HFF-Myc (cell line): ENCODE data around the gene LPCAT4.

Source experiments
- DNase-seq: peaks from one replicate; pipeline ENCODE4 v3.0.0-alpha.2; 2011; ENCODE audit warnings: low read depth; ENCODE audit errors: extremely low read depth
- H3K4me3 ChIP-seq: replicated peaks from 2 replicates; pipeline ENCODE4 v1.5.1; 2011; ENCODE audit warnings: low read depth, mild to moderate bottlenecking, control low read depth, low read length
- TF ChIP-seq, protein P1 (sequence below): IDR thresholded peaks from 2 replicates; pipeline ENCODE4 v1.5.1; 2012; ENCODE audit warnings: mild to moderate bottlenecking, low read depth, low read length, control low read depth; ENCODE audit errors: missing control alignments

The LPCAT4 gene

DNA sequence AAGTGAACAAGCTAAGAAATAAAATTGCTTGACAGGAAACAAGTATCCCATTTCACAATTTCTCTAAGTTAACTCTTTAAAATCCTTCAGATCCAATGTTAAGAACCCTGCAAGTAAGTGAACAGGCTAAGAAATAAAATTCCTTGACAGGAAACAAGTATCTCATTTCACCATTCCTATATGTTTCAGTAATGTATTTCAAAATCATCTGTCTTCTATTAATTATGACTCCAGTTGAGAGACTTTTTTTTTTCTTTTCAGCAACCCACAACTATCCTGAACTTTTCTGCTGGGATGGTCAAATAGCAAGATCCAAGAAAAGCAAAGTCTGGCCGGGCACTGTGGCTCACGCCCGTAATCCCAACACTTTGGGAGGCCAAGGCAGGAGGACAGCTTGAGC lies 27.1 kb downstream of the LPCAT4 start:
- H3K4me3 ChIP-seq, result no peak overlapping the region
- no peak for DNase-seq
- TF ChIP-seq, protein P1, sequence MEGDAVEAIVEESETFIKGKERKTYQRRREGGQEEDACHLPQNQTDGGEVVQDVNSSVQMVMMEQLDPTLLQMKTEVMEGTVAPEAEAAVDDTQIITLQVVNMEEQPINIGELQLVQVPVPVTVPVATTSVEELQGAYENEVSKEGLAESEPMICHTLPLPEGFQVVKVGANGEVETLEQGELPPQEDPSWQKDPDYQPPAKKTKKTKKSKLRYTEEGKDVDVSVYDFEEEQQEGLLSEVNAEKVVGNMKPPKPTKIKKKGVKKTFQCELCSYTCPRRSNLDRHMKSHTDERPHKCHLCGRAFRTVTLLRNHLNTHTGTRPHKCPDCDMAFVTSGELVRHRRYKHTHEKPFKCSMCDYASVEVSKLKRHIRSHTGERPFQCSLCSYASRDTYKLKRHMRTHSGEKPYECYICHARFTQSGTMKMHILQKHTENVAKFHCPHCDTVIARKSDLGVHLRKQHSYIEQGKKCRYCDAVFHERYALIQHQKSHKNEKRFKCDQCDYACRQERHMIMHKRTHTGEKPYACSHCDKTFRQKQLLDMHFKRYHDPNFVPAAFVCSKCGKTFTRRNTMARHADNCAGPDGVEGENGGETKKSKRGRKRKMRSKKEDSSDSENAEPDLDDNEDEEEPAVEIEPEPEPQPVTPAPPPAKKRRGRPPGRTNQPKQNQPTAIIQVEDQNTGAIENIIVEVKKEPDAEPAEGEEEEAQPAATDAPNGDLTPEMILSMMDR, result no peak

GRCh38 chr15:34338347-34338746 lies 28.6 kb downstream of the LPCAT4 start:
- H3K4me3 ChIP-seq, result peak overlapping the region; percentile 67; the same call in 1 of the 2 replicates
- DNase-seq, result no peak
- TF ChIP-seq, protein P1, result no peak

DNA sequence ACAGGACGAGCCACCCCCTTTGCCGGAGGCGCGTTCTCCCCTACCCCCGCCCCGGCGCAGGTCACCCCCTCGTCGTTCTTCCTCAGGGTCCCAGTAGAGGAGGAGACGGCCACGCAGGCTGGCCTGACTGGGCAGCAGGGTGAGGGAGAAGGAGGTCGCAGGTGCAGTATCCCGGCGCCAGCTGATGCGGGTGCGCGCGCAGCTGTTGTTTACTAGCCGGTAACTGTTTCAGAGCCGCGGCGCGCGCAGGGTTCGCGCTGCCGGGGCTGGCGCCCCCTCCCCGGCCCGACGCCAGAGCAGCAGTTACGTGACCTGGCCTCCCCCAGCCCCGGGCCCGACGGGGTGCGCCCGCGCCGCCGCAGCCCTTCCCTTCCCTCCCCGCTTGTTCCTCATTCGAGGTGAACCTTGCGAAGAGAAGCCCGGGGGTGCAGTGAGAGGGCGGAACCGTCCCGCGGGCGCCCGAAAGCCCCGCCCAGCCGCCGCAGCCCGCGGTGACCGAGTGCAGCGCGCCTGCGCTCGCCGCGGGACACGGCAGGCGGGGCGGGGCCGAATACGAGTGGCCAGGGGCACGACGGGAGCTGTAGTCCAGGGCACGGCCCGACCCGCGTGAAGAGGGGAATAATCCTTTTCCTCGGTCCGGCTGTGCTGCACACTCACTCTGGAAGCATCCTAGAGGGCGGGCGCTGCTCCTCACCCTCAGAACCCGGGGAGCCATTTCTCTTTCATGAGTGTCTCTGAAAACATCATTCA lies 29.3 kb downstream of the LPCAT4 start, which contains the start of gene SLC12A6:
Gene SLC12A6, minus strand, starts transcription at position 225 of the 750 bp plus-strand sequence. CDS start 1,101 bp downstream, outside the sequence.
- H3K4me3 ChIP-seq, result peak within 1 kb of the TSS; percentile 67
- DNase-seq, result peak; percentile 70
- TF ChIP-seq, protein P1, result no peak

DNA sequence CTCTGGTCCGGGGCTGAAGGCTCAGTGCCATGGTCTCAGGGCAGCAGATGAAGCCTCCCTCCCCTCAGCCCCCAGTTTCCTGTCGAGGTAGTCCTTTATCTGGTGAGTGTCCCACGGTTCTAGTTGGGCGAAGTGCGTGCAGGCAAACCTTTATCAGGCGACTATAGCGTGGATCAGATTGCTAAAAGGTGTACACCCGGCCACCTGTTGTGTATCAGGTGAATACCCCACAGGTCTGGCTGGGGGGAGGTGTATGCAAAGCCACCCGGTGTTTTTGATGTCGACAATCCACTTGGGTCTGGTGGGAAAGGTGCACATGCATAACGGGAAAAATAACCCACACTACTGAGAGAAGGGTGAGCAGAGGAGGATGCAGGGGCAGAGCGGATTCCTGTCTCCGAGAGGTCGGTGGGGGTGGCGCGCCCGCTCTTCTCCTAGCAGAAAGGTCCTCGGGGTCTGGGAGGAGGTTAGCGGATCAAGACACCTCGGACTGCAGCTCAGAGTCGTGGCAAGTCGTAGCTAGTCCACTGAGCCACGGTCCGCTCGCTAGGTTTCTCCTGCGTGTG lies 29.9 kb downstream of the LPCAT4 start:
- no peak for DNase-seq
- peak overlapping the region; percentile 67 for H3K4me3 ChIP-seq
- TF ChIP-seq, protein P1, result no peak

- TF ChIP-seq, protein P1, result no peak
- no peak for DNase-seq
- H3K4me3 ChIP-seq, result peak overlapping the region; percentile 67
These were observed 30.6 kb downstream of the LPCAT4 start for GRCh38 chr15:34336231-34336990.

GRCh38 chr15:34335176-34336032 lies 31.6 kb downstream of the LPCAT4 start:
- no peak for DNase-seq
- H3K4me3 ChIP-seq, result no peak overlapping the region
- TF ChIP-seq, protein P1, result no peak
